BLaER1 treated with 17β-estradiol and CSF1 and Interleukin-3, amounts not matched to agents 10 nM and 100 nM (cell line): ENCODE measurements around the gene MROH8.

ENCODE experiments used
- H3K27ac ChIP-seq, 11 experiments: shearing (Covaris generic); formaldehyde crosslinking; 2 replicates each; pipeline ENCODE4 v1.8.1; 2022
- H3K27me3 ChIP-seq, 11 experiments: shearing (Covaris generic); formaldehyde crosslinking; 2 replicates each; pipeline ENCODE4 v1.8.1; 2022
- H3K36me3 ChIP-seq, 11 experiments: shearing (Covaris generic); formaldehyde crosslinking; 2 replicates each; pipeline ENCODE4 v1.8.1; 2022
- H3K4me1 ChIP-seq, 10 experiments: shearing (Covaris generic); formaldehyde crosslinking; 2 replicates each; pipeline ENCODE4 v1.8.1; 2022
- H3K4me2 ChIP-seq, 11 experiments: shearing (Covaris generic); formaldehyde crosslinking; 2 replicates each; pipeline ENCODE4 v1.8.1; 2022
- H3K4me3 ChIP-seq, 10 experiments: shearing (Covaris generic); formaldehyde crosslinking; 2 replicates each; pipeline ENCODE4 v1.8.1; 2022
- H3K9ac ChIP-seq, 11 experiments: shearing (Covaris generic); formaldehyde crosslinking; 2 replicates each; pipeline ENCODE4 v1.8.1; 2022
- H3K9me3 ChIP-seq, 11 experiments: shearing (Covaris generic); formaldehyde crosslinking; replicated peaks in 1 of 11; 2 replicates each; pipeline ENCODE4 v1.8.1; 2022
- H4K20me1 ChIP-seq, 11 experiments: shearing (Covaris generic); formaldehyde crosslinking; 2 replicates each; pipeline ENCODE4 v1.8.1; 2022
- Cebpa-rat ChIP-seq, 11 experiments: shearing (Covaris generic); IDR thresholded peaks; 2 replicates each; pipeline ENCODE4 v1.8.1; 2022

Gene MROH8

DNA sequence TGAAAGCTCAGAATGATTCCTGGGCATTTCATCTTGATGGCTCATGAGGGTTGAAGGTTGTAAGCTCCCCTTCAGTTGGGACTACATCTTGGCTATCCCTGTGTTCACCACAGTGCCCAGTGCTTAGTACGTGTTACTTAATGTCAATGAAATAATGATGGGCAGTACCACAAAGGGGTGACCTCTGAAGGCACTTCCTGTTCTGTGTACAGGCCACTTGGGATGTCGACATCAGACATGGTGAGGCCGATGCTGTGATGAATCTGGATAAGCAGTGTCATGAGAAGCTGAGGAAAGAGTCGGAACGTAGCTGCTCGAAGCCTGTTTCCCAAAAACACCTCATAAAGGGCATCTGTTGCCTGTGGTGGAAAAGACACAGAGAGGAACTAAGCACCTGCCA, 55.9 kb downstream of the MROH8 start:
- H4K20me1 ChIP-seq: no peaks in the 10 kb centered on the region
- no peak for TF ChIP-seq Cebpa-rat (IDR thresholded peaks at IDR 0.05)
- H3K4me3 ChIP-seq: no peak overlapping the region
- H3K9me3 ChIP-seq: peaks cover 0 to 27% (median 13%) of the 10 kb centered on the region in 11 experiments; a peak in 20 of 22 replicates
- no peaks in the 10 kb centered on the region for H3K36me3 ChIP-seq
- no peak overlapping the region for H3K9ac ChIP-seq
- peaks cover 0 to 8% (median 0%) of the 10 kb centered on the region in 10 experiments; a peak in 4 of 20 replicates for H3K4me1 ChIP-seq
- no peak overlapping the region for H3K27ac ChIP-seq
- no peaks in the 10 kb centered on the region for H3K27me3 ChIP-seq
- H3K4me2 ChIP-seq: peak overlapping the region in 2 of 11 experiments; percentile 5 to 18; a peak in 3 of 22 replicates

DNA sequence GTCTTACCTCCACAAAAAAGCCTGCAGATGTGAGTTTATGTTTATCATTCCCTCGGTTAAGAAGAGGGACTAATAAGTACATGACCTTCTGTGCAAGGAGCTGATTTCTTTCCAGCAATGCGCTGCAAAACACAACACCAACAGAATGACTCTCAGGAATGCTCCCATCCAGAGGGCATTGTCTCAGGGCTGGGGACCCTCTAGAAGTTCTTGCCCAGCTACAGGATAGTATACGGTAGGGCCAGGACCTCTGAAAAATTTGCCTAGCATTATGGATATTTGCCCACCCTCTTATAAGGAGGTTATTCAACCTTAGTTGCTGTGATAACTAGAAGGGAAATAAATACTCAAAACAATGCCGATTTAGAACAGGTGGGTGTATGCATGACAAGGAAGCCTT, 58.9 kb downstream of the MROH8 start:
- H3K36me3 ChIP-seq: no peaks in the 10 kb centered on the region
- no peak overlapping the region for H3K9ac ChIP-seq
- H3K9me3 ChIP-seq: peaks cover 0 to 16% (median 10%) of the 10 kb centered on the region in 11 experiments; a peak in 19 of 22 replicates
- no peak overlapping the region for H3K27ac ChIP-seq
- TF ChIP-seq Cebpa-rat (IDR thresholded peaks at IDR 0.05): no peak
- no peaks in the 10 kb centered on the region for H3K27me3 ChIP-seq
- H3K4me3 ChIP-seq: no peak overlapping the region
- H4K20me1 ChIP-seq: no peaks in the 10 kb centered on the region
- H3K4me1 ChIP-seq: peaks cover 0 to 8% (median 0%) of the 10 kb centered on the region in 10 experiments; a peak in 4 of 20 replicates
- H3K4me2 ChIP-seq: no peak overlapping the region

DNA sequence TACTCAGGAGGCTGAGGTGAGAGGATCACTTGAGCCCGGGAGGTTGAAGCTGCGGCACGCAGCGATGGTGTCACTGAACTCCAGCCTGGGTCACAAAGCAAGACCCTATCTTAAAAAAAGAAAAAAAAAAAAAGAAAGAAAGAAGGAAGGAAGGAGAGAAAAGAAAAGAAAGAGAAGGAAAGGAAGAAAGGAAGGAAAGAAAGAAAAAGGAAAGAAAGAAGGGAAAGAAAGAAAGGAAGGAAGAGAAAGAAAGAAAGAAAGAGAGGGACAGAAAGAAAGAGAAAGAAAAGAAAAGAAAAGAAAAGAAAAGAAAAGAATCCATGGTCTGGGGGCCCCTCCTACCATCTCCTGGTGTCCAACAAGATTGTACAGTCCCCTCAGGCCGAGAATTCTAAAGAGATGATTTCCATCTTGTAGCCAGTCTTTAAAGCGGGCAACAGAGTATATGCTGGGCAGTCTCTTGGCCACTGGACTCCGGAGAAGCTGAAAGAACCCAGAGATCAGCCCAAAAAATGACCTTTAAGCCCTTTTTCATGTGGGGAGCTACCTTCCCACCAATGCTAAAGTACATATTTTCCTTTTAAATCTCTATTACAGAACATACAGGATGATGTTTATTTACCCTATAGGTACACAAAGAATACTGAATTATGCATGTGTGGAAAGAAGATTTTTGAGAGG, 59.9 kb downstream of the MROH8 start:
- Histone ChIP-seq H3K9ac (no peak overlapping the region), H3K4me2 (no peak overlapping the region), H3K27me3 (no peaks in the 10 kb centered on the region), H3K4me1 (peaks cover 0 to 8% (median 0%) of the 10 kb centered on the region in 10 experiments; a peak in 4 of 20 replicates), H3K27ac (no peak overlapping the region), H3K9me3 (peaks cover 0 to 9% (median 4%) of the 10 kb centered on the region in 11 experiments; a peak in 12 of 22 replicates), H3K4me3 (no peak overlapping the region), H4K20me1 (no peaks in the 10 kb centered on the region), H3K36me3 (no peaks in the 10 kb centered on the region)
- no peak for TF ChIP-seq Cebpa-rat (IDR thresholded peaks at IDR 0.05)

DNA sequence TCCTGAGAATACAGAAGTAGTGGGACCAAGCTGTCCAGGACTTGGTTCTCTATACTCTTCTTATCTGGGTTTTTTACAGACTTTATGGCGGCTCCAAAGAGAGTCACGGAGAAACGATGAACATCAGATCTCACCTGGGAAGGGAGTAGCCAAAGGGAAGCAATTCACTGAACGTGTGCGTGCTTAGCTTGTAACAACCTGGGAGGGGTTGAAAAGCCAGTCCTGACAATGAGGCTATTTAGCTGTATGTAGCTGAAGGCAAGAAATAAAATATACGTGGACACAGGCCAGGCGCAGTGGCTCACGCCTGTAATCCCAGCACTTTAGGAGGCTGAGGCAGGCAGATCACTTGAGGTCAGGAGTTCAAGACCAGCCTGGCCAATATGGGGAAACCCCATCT, 65.3 kb downstream of the MROH8 start:
- Histone ChIP-seq H3K9me3 (no peaks in the 10 kb centered on the region), H4K20me1 (no peaks in the 10 kb centered on the region), H3K4me3 (no peak overlapping the region), H3K4me2 (no peak overlapping the region), H3K27me3 (no peaks in the 10 kb centered on the region), H3K9ac (no peak overlapping the region), H3K27ac (no peak overlapping the region), H3K36me3 (no peaks in the 10 kb centered on the region), H3K4me1 (peaks cover 0 to 9% (median 5%) of the 10 kb centered on the region in 10 experiments; a peak in 10 of 20 replicates)
- no peak for TF ChIP-seq Cebpa-rat (IDR thresholded peaks at IDR 0.05)

DNA sequence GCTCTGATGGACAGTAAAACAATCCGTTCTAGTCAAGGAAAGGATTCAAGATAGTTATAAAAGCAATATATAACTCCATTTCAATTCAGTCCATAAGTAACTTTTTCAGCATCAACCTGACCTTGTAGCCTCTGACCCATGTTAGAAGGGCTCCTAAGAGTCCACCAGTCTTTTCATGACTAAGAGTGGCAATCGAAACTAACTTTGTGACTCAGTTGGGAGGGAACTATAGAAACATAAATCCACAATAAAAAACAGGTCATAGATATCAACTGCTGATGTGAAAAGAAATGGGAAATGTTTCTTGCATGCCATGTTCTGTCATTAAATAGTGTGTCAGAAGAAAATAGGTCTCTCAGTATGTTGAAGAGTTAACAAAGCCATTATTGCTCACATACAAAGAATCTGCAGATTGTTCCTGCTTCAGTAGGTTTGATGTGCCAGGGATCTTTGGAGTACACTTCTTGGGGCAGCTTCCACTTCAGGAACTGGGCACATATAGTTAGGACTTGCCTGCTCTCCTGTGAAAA, 67.4 kb downstream of the MROH8 start:
- no peak overlapping the region for H3K27ac ChIP-seq
- no peaks in the 10 kb centered on the region for H3K9me3 ChIP-seq
- peaks cover 0 to 9% (median 5%) of the 10 kb centered on the region in 10 experiments; a peak in 10 of 20 replicates for H3K4me1 ChIP-seq
- H3K4me2 ChIP-seq: no peak overlapping the region
- no peaks in the 10 kb centered on the region for H3K27me3 ChIP-seq
- H3K36me3 ChIP-seq: no peaks in the 10 kb centered on the region
- H3K4me3 ChIP-seq: no peak overlapping the region
- H3K9ac ChIP-seq: no peak overlapping the region
- H4K20me1 ChIP-seq: no peaks in the 10 kb centered on the region
- TF ChIP-seq Cebpa-rat (IDR thresholded peaks at IDR 0.05): no peak

DNA sequence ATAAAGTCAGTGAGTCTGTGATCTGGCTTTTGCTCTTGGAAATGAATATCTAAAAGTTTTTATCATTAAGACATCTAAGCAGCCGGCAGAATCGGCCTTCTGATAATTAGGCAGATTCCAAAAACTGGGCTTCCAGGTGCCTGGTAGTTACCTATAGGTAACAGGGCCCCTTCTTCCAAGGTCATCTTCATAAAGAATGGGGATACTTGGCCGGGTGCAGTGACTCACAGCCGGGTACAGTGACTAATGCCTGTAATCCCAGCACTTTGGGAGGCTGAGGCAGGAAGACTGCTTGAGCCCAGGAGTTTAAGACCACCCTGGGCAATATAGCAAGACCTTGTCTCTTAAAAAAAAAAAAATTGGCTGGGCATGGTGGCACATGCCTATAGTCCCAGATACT, 70.7 kb downstream of the MROH8 start:
- no peaks in the 10 kb centered on the region for H3K27me3 ChIP-seq
- TF ChIP-seq Cebpa-rat (IDR thresholded peaks at IDR 0.05): no peak
- H3K4me1 ChIP-seq: peaks cover 0 to 9% (median 5%) of the 10 kb centered on the region in 10 experiments; a peak in 10 of 20 replicates
- H3K27ac ChIP-seq: no peak overlapping the region
- H3K4me3 ChIP-seq: no peak overlapping the region
- no peaks in the 10 kb centered on the region for H4K20me1 ChIP-seq
- no peaks in the 10 kb centered on the region for H3K9me3 ChIP-seq
- H3K36me3 ChIP-seq: no peaks in the 10 kb centered on the region
- no peak overlapping the region for H3K4me2 ChIP-seq
- no peak overlapping the region for H3K9ac ChIP-seq

DNA sequence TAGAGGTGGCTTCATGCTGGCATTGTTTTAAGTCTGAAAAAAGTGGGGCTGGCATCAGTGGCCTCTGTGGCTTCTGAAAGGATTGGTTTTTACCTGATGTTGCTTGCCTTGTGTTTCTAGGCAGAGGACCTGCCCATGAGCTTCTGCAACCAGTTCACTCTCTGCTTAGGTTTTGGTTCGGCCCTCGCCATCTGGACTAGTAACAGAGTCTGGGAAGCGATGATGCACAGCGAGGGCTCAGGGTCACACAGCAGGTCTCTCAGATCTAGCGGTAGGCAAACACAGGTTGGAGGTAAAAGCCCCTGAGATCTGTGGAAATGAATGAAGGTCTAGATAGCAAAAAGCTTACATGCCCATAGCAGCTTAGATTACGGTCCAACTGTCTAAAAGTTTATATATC, 76.8 kb downstream of the MROH8 start:
- TF ChIP-seq Cebpa-rat (IDR thresholded peaks at IDR 0.05): no peak

DNA sequence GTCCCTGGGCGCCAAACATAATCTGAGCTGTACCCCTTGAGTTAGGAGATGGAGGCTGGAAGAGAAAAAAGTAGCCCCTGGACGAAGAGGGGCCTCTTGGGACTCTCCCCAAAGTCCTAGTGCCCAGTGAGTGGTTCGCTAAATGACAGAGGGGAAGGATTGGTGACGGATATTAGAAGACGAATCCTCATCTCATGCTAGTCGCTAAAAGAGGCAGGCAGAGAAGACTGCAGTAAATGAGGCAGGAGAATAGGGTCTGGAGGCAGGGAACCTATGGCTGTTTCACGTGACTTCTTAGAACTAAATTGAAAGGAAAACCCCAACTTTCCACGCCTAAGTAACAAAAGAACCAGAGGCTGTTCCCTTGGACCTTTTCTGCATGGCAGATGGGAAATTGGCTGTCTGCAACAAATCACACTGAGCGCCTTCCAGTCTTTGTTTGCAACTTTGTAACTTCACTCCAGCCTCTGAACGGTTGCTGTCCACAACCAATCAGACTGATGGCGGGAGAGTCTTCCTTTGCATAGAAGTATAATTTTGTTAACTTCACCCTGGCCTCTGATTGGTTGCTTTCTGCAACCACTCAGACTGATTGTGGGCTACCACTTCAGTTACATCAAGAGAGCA, 82.8 kb downstream of the MROH8 start:
- H4K20me1 ChIP-seq: peaks cover 0 to 8% (median 0%) of the 10 kb centered on the region in 11 experiments; a peak in 2 of 22 replicates
- H3K9ac ChIP-seq: peak overlapping the region in 10 of 11 experiments; percentile 84 to 96 (median 91); a peak in 19 of 22 replicates
- peak overlapping the region; percentile 88 to 98 (median 93); a peak in 21 of 22 replicates for H3K27ac ChIP-seq
- H3K36me3 ChIP-seq: peaks cover 0 to 30% (median 24%) of the 10 kb centered on the region in 11 experiments; a peak in 17 of 22 replicates
- peaks cover 21 to 34% (median 28%) of the 10 kb centered on the region in 10 experiments for H3K4me1 ChIP-seq
- peak overlapping the region; percentile 79 to 99 (median 84) for H3K4me2 ChIP-seq
- no peak for TF ChIP-seq Cebpa-rat (IDR thresholded peaks at IDR 0.05)
- peak overlapping the region; percentile 62 to 82 (median 73); a peak in 19 of 20 replicates for H3K4me3 ChIP-seq
- H3K27me3 ChIP-seq: no peaks in the 10 kb centered on the region
- H3K9me3 ChIP-seq: no peaks in the 10 kb centered on the region

More for the DNA sequence above, 76.8 kb downstream of the MROH8 start:
- Histone ChIP-seq H3K27ac (no peak overlapping the region), H3K27me3 (no peaks in the 10 kb centered on the region), H3K4me3 (no peak overlapping the region), H3K9me3 (no peaks in the 10 kb centered on the region), H3K4me1 (no peaks in the 10 kb centered on the region), H3K9ac (no peak overlapping the region), H3K36me3 (no peaks in the 10 kb centered on the region), H4K20me1 (no peaks in the 10 kb centered on the region), H3K4me2 (no peak overlapping the region)
